ENCODE data around the gene CDIP1.

GRCh38 chr16:4519274-4520058 is 19.1 kb downstream of the CDIP1 start:
- TF ChIP-seq GATA3 (IDR thresholded peaks at IDR 0.05; ENCODE audit: low read depth, low read length) (no peak), GATA2 (IDR thresholded peaks at IDR 0.05; ENCODE audit: low read depth, low read length) (no peak)

Measured in SH-SY5Y (cell line).